ENCODE data around the gene ZNF804B. TPM values are rescaled to one million over a fixed set of nuclear protein-coding genes. Genes with fewer than 3 reads are reported as not detected.

The ZNF804B gene
- total RNA-seq, 1 experiment from 2014 or later = not detected

DNA sequence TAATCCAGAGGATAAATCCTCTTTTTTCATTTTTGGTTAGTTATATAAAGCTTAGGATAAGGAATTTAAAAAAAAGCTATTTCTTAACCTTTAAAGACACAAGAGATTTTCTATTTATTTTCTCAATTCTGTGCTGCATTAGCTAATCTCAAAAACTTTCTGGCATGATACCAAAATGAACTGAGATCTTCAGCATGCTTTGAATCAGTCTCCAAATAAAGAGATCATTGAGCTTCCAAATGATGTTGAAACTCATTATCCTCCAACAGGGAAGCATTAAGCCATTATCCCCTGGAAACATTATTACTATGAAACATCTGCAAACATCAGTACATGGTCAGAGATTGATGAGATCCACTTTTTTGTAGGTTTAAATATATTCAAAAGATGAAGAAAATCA, 386.3 kb downstream of the ZNF804B start:
- H4K20me1 ChIP-seq (ENCODE audit: control insufficient read depth, insufficient read depth, insufficient read length) = no peaks in the 10 kb centered on the region

More for the DNA sequence above, 386.3 kb downstream of the ZNF804B start:
- Histone ChIP-seq H3K56ac (ENCODE audit: insufficient read length, low read depth, low read length) (no peak overlapping the region), H2AFZ (ENCODE audit: low read length) (no peak overlapping the region), H3K18ac (ENCODE audit: insufficient read length, low read depth, low read length) (no peak overlapping the region), H3K4me1 (ENCODE audit: insufficient read depth, low read length) (no peaks in the 10 kb centered on the region), H3K4me2 (ENCODE audit: insufficient read depth, insufficient read length, low read length) (no peak overlapping the region), H3K79me2 (ENCODE audit: insufficient read depth, low read length) (no peaks in the 10 kb centered on the region), H3K23me2 (ENCODE audit: insufficient read length, low read depth, low read length, poor library complexity, severe bottlenecking) (no peaks in the 10 kb centered on the region), H3K14ac (ENCODE audit: insufficient read depth, low read length) (no peak overlapping the region), H4K5ac (ENCODE audit: insufficient read length, low read depth, low read length) (no peak overlapping the region), H3K27ac (ENCODE audit: insufficient read length, low read depth, low read length) (no peak overlapping the region), H2BK120ac (ENCODE audit: low read depth, low read length, poor library complexity, severe bottlenecking) (no peak overlapping the region), H3K79me1 (ENCODE audit: insufficient read depth, low read depth, low read length, poor library complexity, severe bottlenecking) (no peaks in the 10 kb centered on the region), H4K8ac (replicated peaks; ENCODE audit: insufficient read length, low read depth, low read length) (no peak overlapping the region), H3K9me3 (ENCODE audit: control insufficient read depth, low read depth, low read length) (no peaks in the 10 kb centered on the region), H2AK5ac (ENCODE audit: insufficient read length, low read length) (no peak overlapping the region), H2BK15ac (ENCODE audit: low read depth, low read length) (no peak overlapping the region), H2BK20ac (ENCODE audit: low read depth, low read length, poor library complexity, severe bottlenecking) (no peak overlapping the region), H2BK12ac (ENCODE audit: insufficient read length, low read depth, low read length) (no peak overlapping the region), H3K4ac (ENCODE audit: low read depth, low read length) (no peak overlapping the region), H3K27me3 (ENCODE audit: insufficient read depth, low read length) (no peaks in the 10 kb centered on the region), H3T11ph (ENCODE audit: low read length) (no peak overlapping the region), H3K9ac (ENCODE audit: extremely low read depth, insufficient read length, low read length) (no peak overlapping the region), H2BK5ac (ENCODE audit: insufficient read length, low read length) (no peak overlapping the region), H4K91ac (ENCODE audit: insufficient read length, low read depth, low read length) (no peak overlapping the region), H3K23ac (ENCODE audit: insufficient read length, low read depth, low read length) (no peak overlapping the region)
- DNase-seq = no peak
- H3K27me3 Mint-ChIP-seq (ENCODE audit: low read depth) = no peaks in the 10 kb centered on the region
- TF ChIP-seq CTCF (conservative IDR thresholded peaks at IDR 0.05) = no peak
- H3K27ac Mint-ChIP-seq = no peak overlapping the region
- H3K4me3 Mint-ChIP-seq = no peak overlapping the region
- H3K4me1 Mint-ChIP-seq = peaks cover 2 to 8% of the 10 kb centered on the region in 2 experiments; a peak in 2 of 4 replicates
- peaks cover 0 to 7% of the 10 kb centered on the region in 2 experiments; a peak in 2 of 5 replicates for H3K9me3 Mint-ChIP-seq
- peaks cover 0 to 9% (median 0%) of the 10 kb centered on the region in 3 experiments; a peak in 2 of 7 replicates for H3K36me3 Mint-ChIP-seq (ENCODE audit: insufficient read depth in 1 of 3, low read depth in 3 of 3)

All from H9 (cell line).